GM12892 (cell line): Measurements from ENCODE around the gene PPFIBP2.

ENCODE experiments used
- DNase-seq: peaks from one replicate; pipeline ENCODE4 v3.0.0; 2011; ENCODE audit not compliant: insufficient read length
- FAIRE-seq: peaks from 2 replicates; lab custom pipeline; 2011; peaks lifted over from hg19 to GRCh38; lab: Jason Lieb, UNC
- POLR2A ChIP-seq: IDR thresholded peaks from 2 replicates; pipeline ENCODE4 v1.6.1; 2011; ENCODE audit warnings: low read depth, low read length, control low read depth
- POLR2AphosphoS5 ChIP-seq: IDR thresholded peaks from 2 replicates; pipeline ENCODE4 v1.6.1; 2011; ENCODE audit warnings: low read depth, low read length, control low read depth
- TAF1 ChIP-seq: IDR thresholded peaks from 2 replicates; pipeline ENCODE4 v1.6.1; 2011; ENCODE audit warnings: low read depth, mild to moderate bottlenecking, control low read depth, low read length, borderline replicate concordance

The PPFIBP2 gene

GRCh38 chr11:7545611-7546010 lies 31.8 kb downstream of the PPFIBP2 start:
- DNase-seq, result no peak
- TF ChIP-seq POLR2A (no peak), POLR2AphosphoS5 (no peak), TAF1 (no peak)
- no peak for FAIRE-seq

GRCh38 chr11:7546324-7546791 lies 32.6 kb downstream of the PPFIBP2 start:
- no peak for TF ChIP-seq POLR2AphosphoS5
- TF ChIP-seq TAF1, result no peak
- no peak for TF ChIP-seq POLR2A
- DNase-seq (no peak), FAIRE-seq (peak; percentile 56)

GRCh38 chr11:7547687-7548086 lies 33.9 kb downstream of the PPFIBP2 start:
- no peak for FAIRE-seq
- DNase-seq, result no peak
- TF ChIP-seq POLR2AphosphoS5 (no peak), TAF1 (no peak), POLR2A (no peak)

- TF ChIP-seq POLR2AphosphoS5 (no peak), TAF1 (no peak), POLR2A (no peak)
- FAIRE-seq (peak; percentile 98), DNase-seq (no peak)
These were observed 35.0 kb downstream of the PPFIBP2 start for GRCh38 chr11:7548659-7549274.

GRCh38 chr11:7549681-7550080 lies 35.9 kb downstream of the PPFIBP2 start:
- DNase-seq (no peak), FAIRE-seq (no peak)
- TF ChIP-seq TAF1, result no peak
- no peak for TF ChIP-seq POLR2A
- TF ChIP-seq POLR2AphosphoS5, result no peak

- no peak for TF ChIP-seq POLR2A
- FAIRE-seq (no peak), DNase-seq (no peak)
These were observed 37.8 kb downstream of the PPFIBP2 start for GRCh38 chr11:7551571-7551970.

GRCh38 chr11:7552666-7553065 lies 38.9 kb downstream of the PPFIBP2 start:
- DNase-seq, result no peak
- TF ChIP-seq TAF1, result no peak
- no peak for TF ChIP-seq POLR2AphosphoS5
- TF ChIP-seq POLR2A, result no peak
- no peak for FAIRE-seq

GRCh38 chr11:7555052-7555699 lies 41.4 kb downstream of the PPFIBP2 start:
- FAIRE-seq (no peak), DNase-seq (no peak)
- TF ChIP-seq POLR2AphosphoS5 (no peak), POLR2A (no peak), TAF1 (no peak)

GRCh38 chr11:7558046-7558445 lies 44.2 kb downstream of the PPFIBP2 start:
- DNase-seq (no peak), FAIRE-seq (peak; percentile 42)
- TF ChIP-seq TAF1 (no peak), POLR2A (no peak), POLR2AphosphoS5 (no peak)

GRCh38 chr11:7559398-7560283 lies 45.8 kb downstream of the PPFIBP2 start:
- TF ChIP-seq TAF1 (no peak), POLR2AphosphoS5 (no peak), POLR2A (no peak)
- FAIRE-seq (peak; percentile 91), DNase-seq (no peak)

GRCh38 chr11:7561562-7561961 lies 47.8 kb downstream of the PPFIBP2 start:
- DNase-seq (no peak), FAIRE-seq (no peak)
- TF ChIP-seq TAF1 (no peak), POLR2AphosphoS5 (no peak), POLR2A (no peak)
